ENCODE measurements around the gene DNAJC16. TPM values are rescaled to one million over a fixed set of nuclear protein-coding genes. Genes with fewer than 3 reads are reported as not detected.

DNAJC16 gene
- total RNA-seq, 1 donor from 2014 or later: 19.8 TPM

DNA sequence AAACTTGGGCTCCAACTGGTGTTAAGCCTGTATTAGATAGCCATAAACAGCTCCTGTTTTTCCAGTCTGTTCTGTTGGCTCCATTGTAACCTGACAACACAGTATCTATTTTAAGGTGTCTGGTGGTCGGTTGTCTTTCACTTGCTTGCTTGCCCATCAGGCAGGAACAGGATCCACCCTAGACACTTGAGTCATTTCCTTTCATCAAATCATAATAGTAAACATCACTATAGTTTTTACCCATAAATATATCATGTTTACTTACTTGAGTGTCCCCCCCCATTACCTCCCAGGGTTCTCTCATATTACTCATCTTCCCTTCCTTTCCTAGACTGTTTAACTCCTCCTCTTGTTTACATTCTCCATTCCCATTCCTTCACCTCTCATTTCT is 93.5 kb downstream of the DNAJC16 start:
- no peak for DNase-seq (ENCODE audit: low spot score)

DNA sequence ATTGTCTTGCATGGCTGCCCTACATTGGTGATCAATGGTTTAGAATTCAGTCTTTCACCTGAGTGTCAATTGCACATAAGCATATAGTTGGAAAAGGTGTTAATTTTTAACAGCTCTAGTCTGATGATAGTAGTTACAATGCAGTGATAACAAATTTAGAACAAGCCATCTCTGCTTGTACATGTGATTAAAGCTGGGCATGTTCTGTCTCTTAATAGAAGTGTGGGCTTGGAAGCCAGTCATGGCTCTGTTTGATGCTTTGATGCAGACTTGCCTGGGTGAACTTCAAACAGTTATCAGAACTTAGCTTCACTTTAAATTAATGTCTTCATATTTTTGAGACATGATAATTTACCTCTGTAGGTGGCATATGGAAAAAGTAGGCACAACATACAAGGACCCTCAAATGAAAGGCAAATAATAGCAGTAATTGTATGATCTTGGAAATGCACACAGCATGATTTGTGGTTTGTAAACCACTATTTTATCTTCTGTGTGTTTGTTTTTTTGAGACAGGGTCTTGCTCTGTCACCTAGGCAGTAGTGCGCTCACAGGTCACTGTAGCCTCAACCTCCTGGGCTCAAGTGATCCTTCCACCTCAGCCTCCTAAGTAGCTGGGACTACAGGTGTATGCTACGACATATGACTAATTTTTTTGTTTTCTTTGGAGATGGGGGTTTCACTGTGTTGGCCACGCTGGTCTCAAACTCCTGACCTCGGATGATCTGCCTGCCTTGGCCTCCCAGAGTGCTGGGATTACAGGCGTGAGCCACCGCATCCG is 94.4 kb downstream of the DNAJC16 start:
- DNase-seq (ENCODE audit: low spot score): no peak

DNA sequence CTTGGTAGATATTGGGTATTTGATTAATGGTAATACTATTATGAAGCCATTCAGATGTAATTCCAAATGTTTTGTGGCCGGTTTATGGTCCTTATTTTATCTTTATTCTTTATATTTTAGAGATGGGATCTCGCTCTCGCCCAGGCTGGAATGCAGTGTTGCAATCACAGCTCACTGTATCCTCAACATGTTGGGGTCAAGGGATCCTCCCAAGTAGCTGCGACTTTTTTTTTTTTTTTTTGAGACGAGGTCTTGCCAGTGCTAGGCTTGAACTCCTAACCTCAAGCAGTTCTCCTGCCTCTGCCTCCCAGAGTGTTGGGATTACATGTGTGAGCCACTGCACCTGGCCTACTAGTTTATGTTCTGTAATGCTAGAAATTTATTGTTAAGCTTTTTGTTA is 95.3 kb downstream of the DNAJC16 start:
- DNase-seq (ENCODE audit: low spot score): no peak

DNA sequence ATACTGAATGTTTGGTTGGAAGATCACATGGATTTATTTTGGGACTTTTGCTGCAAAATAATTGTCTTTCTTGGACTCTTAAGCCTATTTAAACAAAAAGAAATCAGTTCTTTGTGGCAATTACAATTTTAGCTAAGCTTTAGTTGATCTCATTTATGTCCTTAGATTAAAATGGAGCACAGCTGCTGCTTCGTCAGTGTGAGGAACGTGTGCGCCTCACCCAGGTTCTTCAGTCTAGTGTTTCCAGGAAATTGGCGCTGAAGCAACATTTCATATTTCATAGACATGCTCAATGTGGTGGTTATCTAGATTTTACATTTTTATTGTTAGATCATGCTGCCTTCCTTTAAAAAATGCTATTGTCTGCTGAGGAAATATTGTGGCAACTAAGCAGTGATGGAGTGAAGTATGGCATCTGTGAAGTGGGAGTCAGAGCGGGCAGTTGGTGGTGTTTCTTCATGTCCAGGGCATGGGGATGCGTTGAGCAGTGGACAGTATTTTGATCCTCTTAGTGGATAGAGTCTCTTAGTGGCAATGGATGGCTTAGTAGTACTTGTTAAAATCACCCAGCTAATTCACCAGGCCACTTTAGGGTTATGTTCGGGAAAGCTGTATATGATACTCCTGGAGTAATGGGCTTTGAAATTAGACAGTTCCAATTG is 96.2 kb downstream of the DNAJC16 start:
- DNase-seq (ENCODE audit: low spot score): no peak

DNA sequence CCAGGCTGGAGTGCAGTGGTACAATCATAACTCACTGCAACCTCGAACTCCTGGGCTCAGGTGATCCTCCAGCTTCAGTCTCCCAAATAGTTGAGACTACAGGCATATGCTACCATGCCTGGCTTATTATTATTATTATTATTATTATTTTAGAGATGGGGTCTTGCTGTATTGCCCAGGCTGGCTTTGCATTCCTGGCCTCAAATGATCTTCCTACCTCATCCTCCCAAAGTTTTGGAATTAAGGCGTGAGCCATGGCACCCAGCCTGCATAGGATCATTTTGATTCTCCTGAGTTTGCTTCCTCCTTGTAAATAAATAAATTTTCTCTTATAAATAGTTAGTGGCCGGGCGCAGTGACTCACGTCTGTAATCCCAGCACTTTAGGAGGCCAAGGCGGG is 96.8 kb downstream of the DNAJC16 start:
- no peak for DNase-seq (ENCODE audit: low spot score)

DNA sequence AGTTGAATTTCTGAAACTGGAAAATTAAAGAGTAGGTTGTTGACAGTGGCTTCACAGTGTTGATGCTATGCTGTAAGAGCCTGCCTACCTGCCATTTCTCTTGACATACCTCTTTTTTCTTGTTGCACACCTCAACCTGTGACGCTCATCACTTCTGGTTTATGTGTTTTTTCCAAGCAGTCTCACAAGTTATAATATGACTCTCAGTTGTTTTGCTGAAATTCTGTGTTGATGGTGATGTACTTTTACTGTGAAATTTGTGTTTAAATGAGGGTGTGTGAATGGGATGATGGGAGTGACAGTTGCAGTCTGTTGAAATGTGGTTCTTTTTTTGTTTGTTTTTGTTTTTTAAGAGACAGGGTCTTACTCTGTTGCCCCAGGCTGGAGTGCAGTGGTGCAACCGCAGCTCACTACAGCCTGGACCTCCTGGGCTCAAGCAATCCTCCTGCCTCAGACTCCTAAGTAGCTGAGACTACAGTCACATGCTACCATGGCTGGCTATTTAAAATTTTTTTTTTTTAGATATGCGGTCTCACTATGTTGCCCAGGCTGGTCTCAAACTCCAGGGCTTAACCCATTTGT is 97.6 kb downstream of the DNAJC16 start:
- DNase-seq (ENCODE audit: low spot score): no peak

DNA sequence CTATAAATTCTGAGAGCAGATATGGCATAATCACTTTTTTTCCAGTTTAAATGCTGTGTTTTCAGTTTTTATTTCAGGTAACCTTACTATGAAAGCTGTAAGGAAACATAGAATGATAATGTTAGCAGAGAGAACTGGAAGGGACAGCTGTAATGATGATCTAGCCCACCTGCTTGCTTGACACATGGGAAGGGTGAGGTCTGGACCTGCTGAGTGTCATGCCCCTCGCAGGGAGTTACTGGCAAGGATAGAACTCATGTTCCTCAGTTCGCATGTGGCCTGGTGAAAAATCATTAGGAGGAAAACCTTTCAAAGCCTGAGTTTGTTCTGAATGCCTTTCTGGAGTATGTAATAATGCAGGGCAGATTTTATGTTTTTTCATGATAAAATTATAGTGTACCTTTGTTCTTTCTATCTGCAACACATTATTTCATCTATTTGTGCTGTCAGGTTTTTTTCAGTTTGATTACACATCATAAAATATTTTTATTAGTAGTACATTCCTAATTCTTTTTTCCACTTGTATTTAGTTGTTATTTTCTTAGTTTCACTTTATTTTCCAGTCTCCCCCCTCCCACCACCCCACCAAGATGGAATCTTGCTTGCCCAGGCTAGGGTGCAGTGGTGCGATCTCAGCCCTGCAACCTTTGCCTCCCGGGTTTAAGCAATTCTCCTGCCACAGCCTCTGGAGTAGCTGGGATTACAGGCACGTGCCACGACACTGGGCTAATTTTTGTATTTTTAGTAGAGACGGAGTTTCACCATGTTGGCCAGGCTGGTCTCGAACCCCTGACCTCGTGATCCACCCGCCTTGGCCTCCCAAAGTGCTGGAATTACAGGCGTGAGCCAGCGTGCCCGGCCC is 98.6 kb downstream of the DNAJC16 start:
- no peak for DNase-seq (ENCODE audit: low spot score)

Other genes with a start within 250 kb of the DNAJC16 start
- gene EFHD2, start 117.0 kb upstream of the DNAJC16 start, total RNA-seq: 52.4 TPM
- 1.5 TPM for gene CTRC, start 88.4 kb upstream of the DNAJC16 start, total RNA-seq
- gene CELA2A, start 70.1 kb upstream of the DNAJC16 start, total RNA-seq: 0.74 TPM
- gene CELA2B, start 50.7 kb upstream of the DNAJC16 start, total RNA-seq: not detected
- gene CASP9, start 2.6 kb upstream of the DNAJC16 start, total RNA-seq: 8.6 TPM
- 0.58 TPM for gene AGMAT, start 58.2 kb downstream of the DNAJC16 start, total RNA-seq
- 75.4 TPM for gene DDI2, start 90.6 kb downstream of the DNAJC16 start, total RNA-seq
- 94.6 TPM for gene PLEKHM2, start 157.5 kb downstream of the DNAJC16 start, total RNA-seq
- gene SLC25A34, start 209.4 kb downstream of the DNAJC16 start, total RNA-seq: 2.2 TPM
- gene TMEM82, start 215.7 kb downstream of the DNAJC16 start, total RNA-seq: not detected
- 34.5 TPM for gene FBLIM1, start 231.9 kb downstream of the DNAJC16 start, total RNA-seq

All from mesenteric fat pad (tissue), 1 donor.